GM18868 (cell line): ENCODE results near the gene MECP2.

Experiments
- ATAC-seq: cut with Tn5 transposase; IDR thresholded peaks from one replicate; pipeline ENCODE4 v1.9.1; 2021; ENCODE audit warnings: mild to moderate bottlenecking, moderate library complexity; ENCODE audit not compliant: unreplicated experiment

Gene MECP2

DNA sequence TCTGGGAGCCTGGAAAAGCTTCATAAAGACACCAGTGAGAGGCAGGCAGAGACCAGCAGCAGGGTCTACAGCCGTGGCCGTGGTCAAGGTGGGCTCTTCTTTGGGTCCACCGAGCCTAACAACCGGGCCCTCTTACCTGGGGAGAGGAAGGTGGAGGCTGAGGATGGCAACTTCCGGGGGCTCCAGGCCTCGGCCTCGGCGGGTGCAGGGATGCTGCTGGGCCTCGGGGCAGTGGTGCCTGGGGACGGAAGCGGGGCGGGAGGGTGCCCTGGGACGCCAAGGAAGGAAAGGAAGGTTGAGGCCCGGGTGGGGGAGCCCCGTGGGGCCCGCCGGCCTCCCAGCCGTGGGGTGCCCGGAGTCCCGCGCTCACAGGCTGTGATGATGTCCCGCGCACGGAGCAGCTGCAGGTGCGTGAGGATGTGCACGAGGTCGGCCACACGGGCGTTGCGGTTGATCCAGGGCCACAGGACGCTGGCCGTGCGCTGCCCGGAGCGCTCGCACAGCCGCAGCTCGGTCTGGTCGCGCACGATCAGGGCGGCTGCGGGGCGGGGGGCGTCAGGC, 78.4 kb downstream of the MECP2 start:
- no peak for ATAC-seq

DNA sequence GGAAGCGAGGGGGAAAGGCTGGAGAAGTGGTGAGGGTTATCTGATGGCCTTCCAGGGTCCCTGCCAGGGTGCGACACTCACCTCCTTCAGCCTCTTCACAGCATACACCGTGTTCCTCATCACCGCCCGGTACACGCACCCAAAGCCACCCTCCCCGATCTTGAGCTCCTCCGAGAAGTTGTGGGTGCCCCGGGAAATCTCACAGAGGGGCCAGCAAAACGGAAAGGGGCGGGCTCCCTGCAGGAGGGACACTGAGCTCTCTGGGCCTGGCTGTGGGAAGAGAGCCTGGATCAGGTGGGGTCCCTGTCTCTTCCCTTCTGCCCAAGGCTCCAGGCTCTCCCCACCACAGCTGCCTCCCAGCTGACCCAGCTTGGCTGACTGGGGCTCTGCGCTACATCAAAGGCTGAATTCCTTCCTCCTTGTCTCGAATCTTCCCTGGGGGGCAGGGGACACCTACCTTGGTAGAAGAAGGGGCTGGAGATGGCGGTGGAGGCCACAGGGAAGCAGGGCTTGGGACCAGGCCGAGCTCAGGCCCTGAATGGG, 78.9 kb downstream of the MECP2 start:
- ATAC-seq: no peak

- ATAC-seq: no peak
Measured at GRCh38 chrX:154017766-154018517, 79.6 kb downstream of the MECP2 start.

- no peak for ATAC-seq
Measured at GRCh38 chrX:154016366-154017076, 81.0 kb downstream of the MECP2 start.

GRCh38 chrX:154015581-154016264, 81.8 kb downstream of the MECP2 start:
- ATAC-seq: no peak

DNA sequence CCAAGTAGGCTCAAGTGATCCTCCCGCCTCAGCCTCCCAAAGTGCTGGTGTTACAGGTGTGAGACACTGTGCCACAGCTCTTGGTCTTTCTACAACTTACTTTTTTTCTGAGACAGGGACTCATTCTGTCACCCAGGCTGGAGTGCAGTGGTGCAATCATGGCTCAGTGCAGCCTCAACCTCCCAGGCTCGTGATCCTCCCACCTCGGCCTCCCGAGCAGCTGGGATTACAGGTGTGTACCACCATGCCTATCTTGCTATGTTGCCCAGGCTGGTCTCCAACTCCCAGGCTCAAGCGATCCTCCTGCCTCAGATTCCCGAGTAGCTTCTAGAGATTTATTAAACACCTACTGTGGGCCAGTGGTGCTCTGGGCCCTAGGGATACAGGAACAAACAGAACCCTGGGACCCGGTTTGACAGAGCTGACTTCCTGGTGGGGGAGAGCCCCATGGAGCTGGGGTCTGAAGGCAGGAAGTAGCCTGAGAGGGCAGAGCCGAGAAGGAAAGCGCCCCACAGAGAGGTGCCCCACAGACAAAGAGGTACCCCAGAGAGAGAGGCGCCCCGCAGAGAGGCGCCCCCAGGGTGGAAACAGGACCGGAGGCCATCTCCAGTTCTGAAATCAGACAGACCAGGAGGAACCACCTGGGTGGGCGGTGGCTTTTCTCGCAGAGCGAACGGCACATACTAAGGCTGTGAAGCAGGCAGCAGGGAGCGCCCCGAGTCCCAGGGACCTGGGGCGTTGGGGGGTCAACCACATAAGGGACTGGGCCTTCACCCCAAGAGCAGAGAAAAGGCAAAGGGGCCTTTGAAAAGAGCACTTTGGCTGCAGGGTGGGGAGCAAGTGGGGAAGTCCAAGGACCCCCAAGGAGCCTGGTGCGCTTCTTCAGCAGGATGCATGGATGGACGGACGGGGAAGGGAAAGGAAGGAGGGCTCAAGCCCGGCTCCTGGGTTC, 82.8 kb downstream of the MECP2 start:
- ATAC-seq: no peak

DNA sequence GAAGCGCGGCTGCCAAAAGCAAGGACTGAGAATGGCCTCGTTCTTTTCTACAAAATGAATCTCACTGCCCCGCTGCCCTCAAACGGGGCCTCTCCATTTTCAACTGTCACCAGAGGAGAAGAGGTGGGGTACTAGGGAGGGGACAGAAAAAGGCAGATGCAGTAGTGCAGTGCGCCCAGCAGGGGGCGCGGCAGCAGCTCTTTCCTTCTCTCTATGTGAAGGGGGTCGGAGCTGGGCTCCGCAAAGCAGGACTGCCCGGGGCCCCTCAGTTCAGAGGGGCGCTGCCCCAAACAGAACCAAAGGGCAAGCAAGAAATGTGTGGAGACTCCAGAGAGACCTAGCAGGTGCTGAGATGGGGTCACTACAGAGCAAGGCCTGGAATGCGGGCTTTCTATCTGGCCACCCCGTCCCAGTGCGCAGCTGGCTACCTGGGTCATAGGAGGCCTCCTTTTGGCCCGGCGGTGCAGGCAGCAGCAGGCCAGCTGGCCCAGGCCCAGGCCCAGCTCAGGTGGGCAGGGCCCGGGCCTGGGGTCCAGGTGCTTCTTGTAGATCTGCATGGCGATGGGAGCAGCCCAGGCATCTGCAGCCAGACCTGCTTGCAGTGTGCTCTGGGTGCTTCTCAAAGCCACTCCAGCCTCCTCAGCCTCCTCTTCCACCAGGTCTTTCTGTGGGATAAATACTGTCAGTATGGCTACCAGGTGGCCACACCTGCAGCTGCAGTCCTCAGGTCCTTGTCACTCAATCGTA, 83.7 kb downstream of the MECP2 start:
- ATAC-seq: no peak

DNA sequence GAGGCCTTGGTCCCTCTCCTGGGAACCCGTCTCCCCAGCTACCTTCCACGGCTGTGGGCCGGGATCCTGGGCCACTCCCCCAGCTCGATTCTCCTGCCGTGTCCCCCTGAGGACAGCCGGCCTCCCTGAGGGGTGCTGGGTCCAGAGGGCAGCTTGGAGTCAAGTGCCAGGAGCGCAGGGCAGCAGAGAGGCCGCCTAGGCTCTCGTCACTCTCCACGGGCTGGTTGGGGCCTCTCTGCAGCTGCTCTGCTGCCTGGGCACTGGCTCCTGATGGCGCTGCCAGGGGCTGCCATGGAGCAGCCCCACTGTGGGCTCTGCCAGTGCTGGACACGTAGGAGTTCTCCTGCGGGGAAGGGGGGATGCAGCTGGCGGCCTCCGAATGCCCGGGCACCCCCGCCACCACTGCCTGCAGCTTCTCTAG, 84.5 kb downstream of the MECP2 start:
- ATAC-seq: no peak

DNA sequence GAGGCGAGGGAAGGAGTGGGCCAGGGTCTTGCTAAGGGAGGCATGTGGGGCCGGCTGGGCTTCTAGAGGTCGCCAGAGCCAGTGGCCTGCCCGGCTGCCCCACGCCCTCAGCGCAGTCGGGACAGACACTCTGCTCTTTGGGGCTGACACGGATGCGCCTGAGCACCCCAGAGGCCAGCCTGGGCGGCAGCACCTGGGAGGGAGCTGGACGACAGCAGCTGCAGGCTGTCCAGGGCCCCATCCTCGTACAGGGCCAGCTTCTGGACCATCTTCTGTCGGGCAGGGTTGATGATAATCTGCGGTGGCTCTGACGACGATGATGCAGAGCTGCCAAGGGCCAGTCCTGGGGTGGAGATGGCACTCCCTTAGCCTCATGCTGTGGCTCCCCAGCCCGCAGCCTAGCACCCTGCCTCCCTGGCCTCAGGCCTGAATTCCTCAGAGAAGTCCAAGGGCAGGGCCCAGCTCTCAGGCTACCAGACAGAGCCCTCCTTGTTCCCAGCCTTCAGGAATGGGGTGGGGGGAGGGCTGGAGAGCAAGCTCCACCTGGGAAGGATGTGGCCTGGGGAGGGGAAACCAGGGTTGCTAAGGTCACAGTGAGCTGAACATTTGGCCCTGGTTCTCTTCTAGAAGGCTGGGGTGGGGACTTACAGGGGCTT, 85.1 kb downstream of the MECP2 start:
- no peak for ATAC-seq

GRCh38 chrX:154011376-154012335, 85.9 kb downstream of the MECP2 start:
- no peak for ATAC-seq

- ATAC-seq: no peak
Measured at GRCh38 chrX:154010330-154011087, 87.0 kb downstream of the MECP2 start.

GRCh38 chrX:154008521-154008920, 89.0 kb downstream of the MECP2 start:
- ATAC-seq: no peak

- no peak for ATAC-seq
Measured at GRCh38 chrX:154006947-154007346, 90.6 kb downstream of the MECP2 start.

- no peak for ATAC-seq
Measured at GRCh38 chrX:154004315-154004714, 93.2 kb downstream of the MECP2 start.

GRCh38 chrX:154002215-154002719, 95.2 kb downstream of the MECP2 start:
- peak; percentile 48 for ATAC-seq

DNA sequence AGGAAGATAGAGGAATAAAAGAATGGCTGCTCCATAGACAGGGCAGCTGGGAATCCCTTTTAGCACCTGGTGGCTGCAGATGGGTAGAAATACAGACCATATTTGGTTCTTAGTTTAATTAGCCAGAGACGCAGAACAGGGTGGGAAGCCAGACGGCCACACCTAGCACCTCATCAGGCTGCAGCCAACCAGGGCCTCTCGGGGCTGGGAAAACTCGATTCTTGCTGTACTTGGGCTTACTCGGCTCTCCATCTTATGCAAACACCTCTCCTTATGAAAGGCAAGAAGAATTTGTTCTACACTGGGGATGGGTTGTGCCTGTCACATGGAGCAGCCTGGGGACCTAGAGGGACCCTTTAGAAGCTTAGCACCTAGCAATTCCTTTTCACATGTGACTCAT, 97.5 kb downstream of the MECP2 start:
- no peak for ATAC-seq
